K562 (cell line): ENCODE data around the gene RAB2B. TPM values are rescaled to one million over a fixed set of nuclear protein-coding genes. Genes with fewer than 3 reads are reported as not detected.

Experiments
- ATAC-seq: fragments of 200-7000 bp; cut with Tn5 transposase; 3 replicates; pipeline ENCODE4 v1.9.1; 2020; ENCODE audit warnings: moderate library complexity
- BruUV-seq: library from RNA; stranded (reverse); fragments of 400-500 nt; replicated peaks from 2 replicates; lab custom pipeline; 2021; lab: Mats Ljungman, UMichigan
- CTCF ChIA-PET: fragments of 300-600 bp; formaldehyde crosslinking; extraction: SDS; loops from one replicate; lab custom pipeline; 2021; ENCODE audit warnings: low intra/inter-chr PET ratio; lab: Yijun Ruan, JAX
- POLR2A ChIA-PET: fragments of 300-600, 350-650 bp; sonication (Branson Sonifier 250); formaldehyde crosslinking; extraction: SDS; loops from one replicate; lab custom pipeline; 2021; ENCODE audit warnings: antibody characterized with exemption, inconsistent platforms; lab: Yijun Ruan, JAX
- DNase-seq, 4 experiments: peaks; one replicate each; pipeline versions ENCODE4 v3.0.0 to v3.0.0-alpha.2; 2011 to 2018; ENCODE audit warnings: low spot score in 3 of 4, mixed read lengths in 3 of 4; ENCODE audit errors: extremely low read depth in 1 of 4
- FAIRE-seq: peaks from 2 replicates; lab custom pipeline; 2011; peaks lifted over from hg19 to GRCh38; lab: Jason Lieb, UNC
- H2AFZ ChIP-seq: 2 replicates; pipeline ENCODE4 v1.6.0; 2011; ENCODE audit warnings: low read depth, low read length, control low read depth, inconsistent platforms
- H3K27ac ChIP-seq: fragments of 200-600 bp; 3 replicates; pipeline ENCODE4 v1.8.0; 2011; ENCODE audit warnings: low read depth, mild to moderate bottlenecking, control low read depth, inconsistent platforms, low read length, moderate library complexity, mixed read lengths; ENCODE audit errors: extremely low read depth
- H3K27me3 ChIP-seq, 2 experiments: fragments of 300-600 bp in 1 of 2; 2 replicates in 1 of 2; 3 replicates in 1 of 2; pipeline versions ENCODE4 v1.6.0 to v1.8.0; 2011; ENCODE audit warnings: inconsistent platforms in 2 of 2, low read length in 2 of 2, mild to moderate bottlenecking in 1 of 2, mixed read lengths in 1 of 2, moderate library complexity in 1 of 2; ENCODE audit not compliant: control insufficient read depth in 2 of 2, insufficient read depth in 2 of 2
- H3K36me3 ChIP-seq: fragments of 300-600 bp; 3 replicates; pipeline ENCODE4 v1.8.0; 2011; ENCODE audit warnings: mild to moderate bottlenecking, low read length, inconsistent platforms; ENCODE audit not compliant: control insufficient read depth, insufficient read depth
- H3K4me1 ChIP-seq, 2 experiments: fragments of 200-600 bp in 1 of 2; replicated peaks in 1 of 2; 2 replicates in 1 of 2; 3 replicates in 1 of 2; pipeline versions ENCODE4 v1.5.1 to v1.8.0; 2011; ENCODE audit warnings: inconsistent platforms in 2 of 2, low read length in 2 of 2, mild to moderate bottlenecking in 1 of 2, mixed read lengths in 1 of 2, moderate library complexity in 1 of 2; ENCODE audit not compliant: control insufficient read depth in 2 of 2, insufficient read depth in 2 of 2
- H3K4me2 ChIP-seq: 2 replicates; pipeline ENCODE4 v1.6.1; 2011; ENCODE audit warnings: low read length, control low read depth, inconsistent platforms, mixed read lengths; ENCODE audit not compliant: insufficient read depth
- H3K4me3 ChIP-seq: fragments of 200-600 bp; sonication (generic), shearing (Covaris generic); 2 replicates; pipeline ENCODE4 v1.5.1; 2016; ENCODE audit warnings: control low read depth, inconsistent platforms
- H3K79me2 ChIP-seq: fragments of 200-600 bp; 3 replicates; pipeline ENCODE4 v1.8.0; 2011; ENCODE audit warnings: low read length, inconsistent platforms; ENCODE audit not compliant: control insufficient read depth, insufficient read depth
- H3K9ac ChIP-seq, 2 experiments: 2 replicates each; pipeline versions ENCODE4 v1.6.0 to v1.6.1; 2011; ENCODE audit warnings: low read depth in 2 of 2, low read length in 2 of 2, control low read depth in 1 of 2, inconsistent platforms in 1 of 2, mild to moderate bottlenecking in 1 of 2, mixed read lengths in 1 of 2; ENCODE audit not compliant: insufficient read depth in 1 of 2
- H3K9me1 ChIP-seq: one replicate; pipeline ENCODE4 v1.6.0; 2011; ENCODE audit warnings: inconsistent platforms, mild to moderate bottlenecking, low read length, moderate library complexity; ENCODE audit not compliant: control insufficient read depth, insufficient read depth
- H3K9me3 ChIP-seq: replicated peaks from 2 replicates; pipeline ENCODE4 v1.5.1; 2011; ENCODE audit warnings: low read depth, low read length, inconsistent platforms; ENCODE audit not compliant: control insufficient read depth, insufficient read depth
- H4K20me1 ChIP-seq: replicated peaks from 2 replicates; pipeline ENCODE4 v1.6.1; 2011; ENCODE audit warnings: low read length, inconsistent platforms, mixed read lengths; ENCODE audit not compliant: control insufficient read depth, insufficient read depth
- CBFA2T2 ChIP-seq: fragments of 450-650 bp; conservative IDR thresholded peaks from 2 replicates; pipeline ENCODE4 v1.6.1; 2017; ENCODE audit warnings: mild to moderate bottlenecking
- CTCF ChIP-seq, 3 experiments: IDR thresholded peaks in 2 of 3; conservative IDR thresholded peaks in 1 of 3; 2 replicates each; pipeline ENCODE4 v1.5.1; 2011 to 2012; ENCODE audit warnings: low read length in 3 of 3, mild to moderate bottlenecking in 3 of 3, control low read depth in 2 of 3, improper control_type of control experiment in 1 of 3, inconsistent platforms in 1 of 3, low read depth in 1 of 3, mixed read lengths in 1 of 3, moderate library complexity in 1 of 3; ENCODE audit not compliant: insufficient read depth in 2 of 3
- DPF2 ChIP-seq: fragments of 450-650 bp; IDR thresholded peaks from 2 replicates; pipeline ENCODE4 v1.6.1; 2016
- EHMT2 ChIP-seq: fragments of 450-650 bp; IDR thresholded peaks from 2 replicates; pipeline ENCODE4 v1.6.1; 2018; ENCODE audit warnings: antibody characterized with exemption
- GATAD2B ChIP-seq: fragments of 450-650 bp; IDR thresholded peaks from 2 replicates; pipeline ENCODE4 v1.6.1; 2017; ENCODE audit warnings: mild to moderate bottlenecking, borderline replicate concordance
- HDGF ChIP-seq: fragments of 450-650 bp; IDR thresholded peaks from 2 replicates; pipeline ENCODE4 v1.6.1; 2016
- HOXB6 ChIP-seq: fragments of 250-450 bp; sonication (Bioruptor Pico); IDR thresholded peaks from 2 replicates; pipeline ENCODE4 v1.5.1; 2022; ENCODE audit warnings: mild to moderate bottlenecking, borderline replicate concordance
- KLF6 ChIP-seq: fragments of 250-450 bp; sonication (Bioruptor Pico); IDR thresholded peaks from 2 replicates; pipeline ENCODE4 v1.4.0; 2020; ENCODE audit warnings: mild to moderate bottlenecking, moderate library complexity, borderline replicate concordance
- MAFF ChIP-seq: IDR thresholded peaks from 2 replicates; pipeline ENCODE4 v1.6.1; 2012; ENCODE audit warnings: low read length, improper control_type of control experiment
- MITF ChIP-seq: IDR thresholded peaks from 2 replicates; pipeline ENCODE4 v1.6.1; 2014; ENCODE audit warnings: antibody characterized with exemption
- NCOR1 ChIP-seq: fragments of 450-650 bp; IDR thresholded peaks from 2 replicates; pipeline ENCODE4 v1.6.1; 2016; ENCODE audit warnings: mild to moderate bottlenecking, moderate library complexity
- NFATC3 ChIP-seq: fragments of 450-650 bp; IDR thresholded peaks from 2 replicates; pipeline ENCODE4 v1.6.1; 2017; ENCODE audit warnings: mild to moderate bottlenecking
- NR1H2 ChIP-seq: sonication (generic); formaldehyde crosslinking; IDR thresholded peaks from 2 replicates; pipeline ENCODE4 v1.4.0; 2020; ENCODE audit warnings: mild to moderate bottlenecking, missing genetic modification reagents
- NR2C2 ChIP-seq, 2 experiments: fragments of 200-800 bp in 1 of 2; sonication (Bioruptor generic) in 1 of 2; sonication (generic) in 1 of 2; formaldehyde crosslinking in 1 of 2; IDR thresholded peaks; 2 replicates each; pipeline versions ENCODE4 v1.6.1 to v1.8.0; 2016 to 2022; ENCODE audit warnings: mild to moderate bottlenecking in 1 of 2, missing compliant biosample characterization in 1 of 2, missing genetic modification characterization in 1 of 2, missing genetic modification reagents in 1 of 2
- RBBP5 ChIP-seq: fragments of 200-600 bp; sonication (generic); IDR thresholded peaks from 2 replicates; pipeline ENCODE4 v1.6.1; 2012; ENCODE audit warnings: borderline replicate concordance, mild to moderate bottlenecking, low read length, control low read depth, inconsistent platforms; ENCODE audit not compliant: insufficient read depth, poor library complexity, severe bottlenecking
- SAP30 ChIP-seq: fragments of 200-600 bp; sonication (generic); IDR thresholded peaks from 2 replicates; pipeline ENCODE4 v1.6.1; 2012; ENCODE audit warnings: borderline replicate concordance, low read depth, mild to moderate bottlenecking, moderate library complexity, low read length, control low read depth, inconsistent platforms; ENCODE audit not compliant: insufficient read depth, poor library complexity, severe bottlenecking
- ZFP1 ChIP-seq: fragments of 450-650 bp; formaldehyde crosslinking; IDR thresholded peaks from 2 replicates; pipeline ENCODE4 v1.4.0; 2020; ENCODE audit warnings: mild to moderate bottlenecking, mixed read lengths
- WGBS: fragments of 100-300 bp; shearing (Covaris generic); methylation state at CpG from one replicate; pipeline ENCODE4 v1.1.6; 2016; ENCODE audit warnings: low coverage, mixed read lengths; ENCODE audit not compliant: insufficient coverage; ENCODE audit errors: missing lambda C conversion rate; 5-methylcytosine and 5-hydroxymethylcytosine counted together
- in situ Hi-C: fragments of 300-500 bp; cut with MboI; formaldehyde crosslinking; loops from 4 replicates; pipeline ENCODE4 v1.15.0; 2018; ENCODE audit warnings: inconsistent platforms, mixed read lengths
- intact Hi-C: fragments of 100-400 bp; cut with micrococcal nuclease; formaldehyde crosslinking; loops from 2 replicates; pipeline ENCODE4 v1.14.2; 2022
- polyA plus RNA-seq, 8 experiments: library from polyadenylated mRNA; depleted of rRNA in 4 of 8; stranded (reverse) in 5 of 8; unstranded in 3 of 8; fragments of >200 nt; fragmentation: Nextera tagmentation in 2 of 8; fragmentation: Illumina TruSeq in 1 of 8; extraction: Ambion mirVana in 2 of 8; extraction: Trizol in 1 of 8; gene quantifications; 2 replicates each; pipeline versions ENCODE4 v1.2.1 to v1.2.3, GENCODE V29; 2011 to 2014; ENCODE audit warnings: inconsistent platforms in 1 of 8, missing spikeins in 1 of 8
- total RNA-seq, 7 experiments: library from RNA; depleted of rRNA in 6 of 7; stranded (reverse); fragments of >200 nt in 6 of 7; fragmentation: Illumina TruSeq in 2 of 7; extraction: Trizol in 2 of 7; gene quantifications; 2 replicates each; pipeline versions ENCODE4 v1.2.1 to v1.2.3, GENCODE V29; 2011 to 2021; ENCODE audit warnings: low replicate concordance in 1 of 7

Gene RAB2B
- total and polyA plus RNA-seq, 9 of the 15 experiments (the other 6 are each of a cell fraction or from before 2014, with no cell fraction given), result 4.6 to 19.8 (median 9.8) TPM

GRCh38 chr14:21486640-21487087, 9.9 kb upstream of the RAB2B start:
- ATAC-seq, result no peak

More at GRCh38 chr14:21486640-21487087, 9.9 kb upstream of the RAB2B start:
- no peak overlapping the region for H2AFZ ChIP-seq
- H3K79me2 ChIP-seq, result no peaks in the 10 kb centered on the region; the same call in 2 of the 3 replicates
- H3K9me3 ChIP-seq, result no peaks in the 10 kb centered on the region
- 80% methylated on average over 1 of the region's 1 CpG for WGBS
- no peak overlapping the region for H3K9ac ChIP-seq
- peaks cover 37% of the 10 kb centered on the region; the same call in 2 of the 3 replicates for H3K36me3 ChIP-seq
- FAIRE-seq, result no peak
- TF ChIP-seq MITF (no peak), HOXB6 (no peak), NCOR1 (no peak), HDGF (no peak), RBBP5 (no peak), EHMT2 (no peak), NR1H2 (no peak), SAP30 (no peak), NR2C2 (CRISPR knock-in tag; IDR thresholded peaks at IDR 0.05) (no peak), NR2C2 (tag; IDR thresholded peaks at IDR 0.05) (no peak), KLF6 (no peak), CBFA2T2 (no peak), DPF2 (no peak), CTCF (IDR thresholded peaks at IDR 0.05 in 2 of 3, conservative IDR thresholded peaks at IDR 0.05 in 1 of 3; ENCODE audit: insufficient read depth in 2 of 3, low read depth in 1 of 3, low read length in 3 of 3) (no peak), NFATC3 (no peak), ZFP1 (no peak), MAFF (no peak), GATAD2B (no peak)
- H3K9me1 ChIP-seq, result no peaks in the 10 kb centered on the region
- intact Hi-C loops (no loop called here), in situ Hi-C loops (no loop called here)
- H3K27ac ChIP-seq, result no peak overlapping the region
- no peaks in the 10 kb centered on the region; a peak in 1 of 5 replicates for H3K4me1 ChIP-seq
- no peak overlapping the region for H3K4me2 ChIP-seq
- no peaks in the 10 kb centered on the region for H3K27me3 ChIP-seq
- no TSS peak for BruUV-seq
- CTCF ChIA-PET, result no interaction called here
- POLR2A ChIA-PET, result no interaction called here
- H4K20me1 ChIP-seq, result no peaks in the 10 kb centered on the region
- no peak overlapping the region for H3K4me3 ChIP-seq
- no peak for DNase-seq
